Adrenal gland (tissue), 5 donors: ENCODE data around the gene HRC.
"Not testable (repeated sequence)": the region's sequence is repeated elsewhere in the genome, so short reads cannot be mapped to it uniquely, and the experiment has no call there.

ENCODE experiments used
- CTCF ChIP-seq, 6 experiments: fragments of 450-650 bp in 4 of 6; fragments of 200-600 bp in 2 of 6; sonication (generic) in 1 of 6; IDR thresholded peaks; 1 replicate in 5 of 6; 2 replicates in 1 of 6; pipeline versions ENCODE4 v1.5.1 to v1.8.0; 2016 to 2021; ENCODE audit warnings: antibody characterized with exemption in 6 of 6, mild to moderate bottlenecking in 2 of 6, moderate library complexity in 1 of 6
- POLR2A ChIP-seq, 2 donors: fragments of 450-650 bp; IDR thresholded peaks; one replicate each; pipeline ENCODE4 v1.6.1; 2017; ENCODE audit warnings: antibody characterized with exemption in 2 of 2, mild to moderate bottlenecking in 2 of 2, moderate library complexity in 1 of 2
- donor health status: DM: no; HTN: no; CAD: no.

- TF ChIP-seq CTCF, POLR2A (IDR thresholded peaks at IDR 0.05): not testable (repeated sequence)
Observed at GRCh38 chr19:49123285-49123684, 31.9 kb downstream of the HRC start.
